K562 (cell line): ENCODE results near the gene AGAP3. TPM values are rescaled to one million over a fixed set of nuclear protein-coding genes. Genes with fewer than 3 reads are reported as not detected.
A peak's percentile ranks its signal among the peaks of the same experiment; 100 is the strongest.

Experiments used
- CBX5 ChIP-seq: IDR thresholded peaks from 2 replicates; pipeline ENCODE4 v1.6.1; 2014; ENCODE audit warnings: low read depth, borderline replicate concordance
- CREBBP ChIP-seq: IDR thresholded peaks from one replicate; pipeline ENCODE4 v1.6.1; 2012; ENCODE audit warnings: low read depth, mild to moderate bottlenecking, control low read depth, inconsistent platforms, low read length
- CUX1 ChIP-seq: fragments of 200-800 bp; sonication (Bioruptor generic); IDR thresholded peaks from 2 replicates; pipeline ENCODE4 v1.6.1; 2016; ENCODE audit warnings: missing genetic modification characterization, missing compliant biosample characterization
- HDAC2 ChIP-seq: fragments of 450-650 bp; IDR thresholded peaks from 2 replicates; pipeline ENCODE4 v1.6.1; 2016; ENCODE audit warnings: mild to moderate bottlenecking
- MCM5 ChIP-seq: fragments of 450-650 bp; IDR thresholded peaks from 2 replicates; pipeline ENCODE4 v1.6.1; 2016; ENCODE audit warnings: low read depth
- PHF20 ChIP-seq: fragments of 450-650 bp; IDR thresholded peaks from 2 replicates; pipeline ENCODE4 v1.6.1; 2018; ENCODE audit not compliant: partially characterized antibody
- POLR2AphosphoS5 ChIP-seq: IDR thresholded peaks from 2 replicates; pipeline ENCODE4 v1.6.1; 2011; ENCODE audit warnings: mild to moderate bottlenecking, low read depth, low read length, moderate library complexity; ENCODE audit not compliant: control insufficient read depth, insufficient read depth
- RBBP5 ChIP-seq: fragments of 200-600 bp; sonication (generic); IDR thresholded peaks from 2 replicates; pipeline ENCODE4 v1.6.1; 2012; ENCODE audit warnings: borderline replicate concordance, mild to moderate bottlenecking, low read length, control low read depth, inconsistent platforms; ENCODE audit not compliant: insufficient read depth, poor library complexity, severe bottlenecking
- SETDB1 ChIP-seq: IDR thresholded peaks from one replicate; pipeline ENCODE4 v1.6.1; 2012; ENCODE audit warnings: low read length, control low read depth, inconsistent platforms
- ZNF57 ChIP-seq: fragments of 450-650 bp; formaldehyde crosslinking; IDR thresholded peaks from 2 replicates; pipeline ENCODE4 v1.4.0; 2020; ENCODE audit warnings: mild to moderate bottlenecking, moderate library complexity
- polyA plus RNA-seq, 8 experiments: library from polyadenylated mRNA; depleted of rRNA in 4 of 8; stranded (reverse) in 5 of 8; unstranded in 3 of 8; fragments of >200 nt; fragmentation: Nextera tagmentation in 2 of 8; fragmentation: Illumina TruSeq in 1 of 8; extraction: Ambion mirVana in 2 of 8; extraction: Trizol in 1 of 8; gene quantifications; 2 replicates each; pipeline versions ENCODE4 v1.2.1 to v1.2.3, GENCODE V29; 2011 to 2014; ENCODE audit warnings: inconsistent platforms in 1 of 8, missing spikeins in 1 of 8
- total RNA-seq, 7 experiments: library from RNA; depleted of rRNA in 6 of 7; stranded (reverse); fragments of >200 nt in 6 of 7; fragmentation: Illumina TruSeq in 2 of 7; extraction: Trizol in 2 of 7; gene quantifications; 2 replicates each; pipeline versions ENCODE4 v1.2.1 to v1.2.3, GENCODE V29; 2011 to 2021; ENCODE audit warnings: low replicate concordance in 1 of 7
- TF ChIP-seq, protein P1 (sequence below), 2 experiments: IDR thresholded peaks; 2 replicates each; pipeline ENCODE4 v1.6.1; 2012; ENCODE audit warnings: improper control_type of control experiment in 2 of 2, low read depth in 2 of 2, low read length in 2 of 2, borderline replicate concordance in 1 of 2
- TF ChIP-seq, protein P2 (sequence below), 2 experiments: fragments of 450-650 bp; IDR thresholded peaks; 2 replicates each; pipeline ENCODE4 v1.6.1; 2018; ENCODE audit warnings: mild to moderate bottlenecking in 2 of 2, low read depth in 1 of 2; ENCODE audit not compliant: partially characterized antibody in 2 of 2
- TF ChIP-seq, protein P3 (sequence below): sonication (generic); formaldehyde crosslinking; IDR thresholded peaks from 2 replicates; pipeline ENCODE4 v1.8.1; 2023; ENCODE audit warnings: mild to moderate bottlenecking, missing genetic modification reagents, moderate library complexity

The AGAP3 gene
- total and polyA plus RNA-seq, 9 of the 15 experiments (the other 6 are each of a cell fraction or from before 2014, with no cell fraction given), result 3.4 to 208 (median 62.2) TPM

- TF ChIP-seq, protein P1, sequence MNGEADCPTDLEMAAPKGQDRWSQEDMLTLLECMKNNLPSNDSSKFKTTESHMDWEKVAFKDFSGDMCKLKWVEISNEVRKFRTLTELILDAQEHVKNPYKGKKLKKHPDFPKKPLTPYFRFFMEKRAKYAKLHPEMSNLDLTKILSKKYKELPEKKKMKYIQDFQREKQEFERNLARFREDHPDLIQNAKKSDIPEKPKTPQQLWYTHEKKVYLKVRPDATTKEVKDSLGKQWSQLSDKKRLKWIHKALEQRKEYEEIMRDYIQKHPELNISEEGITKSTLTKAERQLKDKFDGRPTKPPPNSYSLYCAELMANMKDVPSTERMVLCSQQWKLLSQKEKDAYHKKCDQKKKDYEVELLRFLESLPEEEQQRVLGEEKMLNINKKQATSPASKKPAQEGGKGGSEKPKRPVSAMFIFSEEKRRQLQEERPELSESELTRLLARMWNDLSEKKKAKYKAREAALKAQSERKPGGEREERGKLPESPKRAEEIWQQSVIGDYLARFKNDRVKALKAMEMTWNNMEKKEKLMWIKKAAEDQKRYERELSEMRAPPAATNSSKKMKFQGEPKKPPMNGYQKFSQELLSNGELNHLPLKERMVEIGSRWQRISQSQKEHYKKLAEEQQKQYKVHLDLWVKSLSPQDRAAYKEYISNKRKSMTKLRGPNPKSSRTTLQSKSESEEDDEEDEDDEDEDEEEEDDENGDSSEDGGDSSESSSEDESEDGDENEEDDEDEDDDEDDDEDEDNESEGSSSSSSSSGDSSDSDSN (IDR thresholded peaks at IDR 0.05; ENCODE audit: borderline replicate concordance in 1 of 2, low read depth in 2 of 2, low read length in 2 of 2), result no peak
- no peak for TF ChIP-seq MCM5
- peak; percentile 61 for TF ChIP-seq HDAC2
- TF ChIP-seq, protein P2, sequence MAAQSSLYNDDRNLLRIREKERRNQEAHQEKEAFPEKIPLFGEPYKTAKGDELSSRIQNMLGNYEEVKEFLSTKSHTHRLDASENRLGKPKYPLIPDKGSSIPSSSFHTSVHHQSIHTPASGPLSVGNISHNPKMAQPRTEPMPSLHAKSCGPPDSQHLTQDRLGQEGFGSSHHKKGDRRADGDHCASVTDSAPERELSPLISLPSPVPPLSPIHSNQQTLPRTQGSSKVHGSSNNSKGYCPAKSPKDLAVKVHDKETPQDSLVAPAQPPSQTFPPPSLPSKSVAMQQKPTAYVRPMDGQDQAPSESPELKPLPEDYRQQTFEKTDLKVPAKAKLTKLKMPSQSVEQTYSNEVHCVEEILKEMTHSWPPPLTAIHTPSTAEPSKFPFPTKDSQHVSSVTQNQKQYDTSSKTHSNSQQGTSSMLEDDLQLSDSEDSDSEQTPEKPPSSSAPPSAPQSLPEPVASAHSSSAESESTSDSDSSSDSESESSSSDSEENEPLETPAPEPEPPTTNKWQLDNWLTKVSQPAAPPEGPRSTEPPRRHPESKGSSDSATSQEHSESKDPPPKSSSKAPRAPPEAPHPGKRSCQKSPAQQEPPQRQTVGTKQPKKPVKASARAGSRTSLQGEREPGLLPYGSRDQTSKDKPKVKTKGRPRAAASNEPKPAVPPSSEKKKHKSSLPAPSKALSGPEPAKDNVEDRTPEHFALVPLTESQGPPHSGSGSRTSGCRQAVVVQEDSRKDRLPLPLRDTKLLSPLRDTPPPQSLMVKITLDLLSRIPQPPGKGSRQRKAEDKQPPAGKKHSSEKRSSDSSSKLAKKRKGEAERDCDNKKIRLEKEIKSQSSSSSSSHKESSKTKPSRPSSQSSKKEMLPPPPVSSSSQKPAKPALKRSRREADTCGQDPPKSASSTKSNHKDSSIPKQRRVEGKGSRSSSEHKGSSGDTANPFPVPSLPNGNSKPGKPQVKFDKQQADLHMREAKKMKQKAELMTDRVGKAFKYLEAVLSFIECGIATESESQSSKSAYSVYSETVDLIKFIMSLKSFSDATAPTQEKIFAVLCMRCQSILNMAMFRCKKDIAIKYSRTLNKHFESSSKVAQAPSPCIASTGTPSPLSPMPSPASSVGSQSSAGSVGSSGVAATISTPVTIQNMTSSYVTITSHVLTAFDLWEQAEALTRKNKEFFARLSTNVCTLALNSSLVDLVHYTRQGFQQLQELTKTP (IDR thresholded peaks at IDR 0.05; ENCODE audit: low read depth in 1 of 2, partially characterized antibody in 2 of 2), result peak in 1 of 2 experiments; percentile 79
- TF ChIP-seq RBBP5, result no peak
- TF ChIP-seq CREBBP, result no peak
- no peak for TF ChIP-seq CUX1 (CRISPR knock-in tag)
- TF ChIP-seq POLR2AphosphoS5, result peak; percentile 20; the same call in 1 of the 2 replicates
- no peak for TF ChIP-seq CBX5
- TF ChIP-seq ZNF57 (CRISPR knock-in tag), result no peak
- TF ChIP-seq PHF20, result no peak
- TF ChIP-seq, protein P3, sequence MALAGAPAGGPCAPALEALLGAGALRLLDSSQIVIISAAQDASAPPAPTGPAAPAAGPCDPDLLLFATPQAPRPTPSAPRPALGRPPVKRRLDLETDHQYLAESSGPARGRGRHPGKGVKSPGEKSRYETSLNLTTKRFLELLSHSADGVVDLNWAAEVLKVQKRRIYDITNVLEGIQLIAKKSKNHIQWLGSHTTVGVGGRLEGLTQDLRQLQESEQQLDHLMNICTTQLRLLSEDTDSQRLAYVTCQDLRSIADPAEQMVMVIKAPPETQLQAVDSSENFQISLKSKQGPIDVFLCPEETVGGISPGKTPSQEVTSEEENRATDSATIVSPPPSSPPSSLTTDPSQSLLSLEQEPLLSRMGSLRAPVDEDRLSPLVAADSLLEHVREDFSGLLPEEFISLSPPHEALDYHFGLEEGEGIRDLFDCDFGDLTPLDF (CRISPR knock-in tag), result peak; percentile 49; the same call in 1 of the 2 replicates
- no peak for TF ChIP-seq SETDB1
Measured at GRCh38 chr7:151083071-151083823, 3.0 kb upstream of the AGAP3 start, which contains the start of gene TMUB1 (continued).
